ENCODE data around the gene ALDH8A1.
"Not testable (repeated sequence)": the region's sequence is repeated elsewhere in the genome, so short reads cannot be mapped to it uniquely, and the experiment has no call there.

The ALDH8A1 gene

GRCh38 chr6:134909701-134910592 lies 40.0 kb downstream of the ALDH8A1 start:
- DNase-seq, result no peak

DNA sequence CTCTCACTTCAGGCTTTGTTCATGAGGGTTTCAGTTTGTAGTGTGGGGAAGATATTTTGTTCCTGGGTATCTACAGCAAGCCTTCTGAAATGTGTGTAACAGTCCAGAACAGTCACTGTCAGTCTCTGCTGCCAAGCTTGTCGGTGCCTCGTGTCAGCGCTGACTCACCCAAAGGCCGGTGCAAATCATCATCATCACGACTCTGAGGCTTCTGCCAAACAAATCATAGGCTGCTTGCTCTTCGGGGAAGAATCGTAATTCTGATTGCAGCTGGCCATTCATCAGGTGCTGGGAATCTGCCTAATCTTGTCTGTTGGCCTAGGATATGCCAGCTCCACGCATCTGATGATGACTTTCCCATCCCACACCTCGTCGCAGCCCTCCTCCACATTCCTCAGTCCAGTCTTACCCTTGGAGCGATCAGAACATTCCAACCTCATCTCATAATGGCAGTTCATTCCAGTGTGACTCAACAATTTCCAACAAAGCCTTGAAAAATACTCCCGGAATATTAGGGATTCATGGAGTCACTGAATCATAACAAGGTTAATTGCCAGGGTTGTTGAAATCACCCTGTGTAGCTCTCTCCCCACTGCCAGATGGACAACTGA lies 40.9 kb downstream of the ALDH8A1 start:
- DNase-seq, result no peak

GRCh38 chr6:134904731-134905130 lies 45.2 kb downstream of the ALDH8A1 start:
- DNase-seq, result not testable (repeated sequence)

DNA sequence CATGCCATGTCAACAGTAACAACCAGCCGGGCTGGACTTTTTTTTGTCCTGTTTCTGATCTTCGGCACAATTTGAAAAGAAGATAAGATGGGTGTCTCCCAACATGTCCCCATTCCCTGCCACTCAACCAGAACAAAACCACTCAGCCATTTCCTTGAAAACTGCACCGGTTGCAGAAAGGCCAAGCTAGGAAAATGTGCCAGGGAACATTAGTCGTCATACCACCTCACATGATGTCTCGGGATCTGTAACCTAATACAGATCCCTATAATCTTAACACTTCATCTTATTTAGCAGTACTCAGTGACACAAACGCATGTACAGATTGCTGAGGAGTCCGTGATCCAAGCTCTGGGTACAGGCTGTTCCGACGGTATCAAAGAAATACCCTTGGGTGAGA lies 46.5 kb downstream of the ALDH8A1 start:
- DNase-seq, result no peak

GRCh38 chr6:134902936-134903335 lies 47.0 kb downstream of the ALDH8A1 start:
- DNase-seq, result no peak

- no peak for DNase-seq
Observed at GRCh38 chr6:134902074-134902861, 47.6 kb downstream of the ALDH8A1 start.

DNA sequence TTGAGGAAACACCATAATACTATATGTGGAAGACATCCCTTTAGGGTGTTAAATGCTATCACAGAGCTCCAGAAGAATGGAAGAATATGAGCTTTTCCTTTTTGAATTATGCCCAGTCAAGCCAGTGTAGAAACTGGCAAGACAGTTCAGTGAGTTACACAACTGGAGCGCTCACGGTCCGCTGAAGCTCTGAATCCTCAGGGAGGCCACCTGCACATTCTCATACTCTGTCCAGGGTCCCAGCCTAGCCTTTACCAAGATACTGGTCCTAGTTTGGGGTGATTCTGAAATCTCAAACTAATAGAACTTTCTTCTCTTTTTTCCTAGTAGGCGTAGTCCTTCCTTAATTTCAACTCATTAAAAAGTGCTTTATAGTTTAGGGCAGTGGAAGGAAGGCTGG lies 51.3 kb downstream of the ALDH8A1 start:
- DNase-seq, result no peak

DNA sequence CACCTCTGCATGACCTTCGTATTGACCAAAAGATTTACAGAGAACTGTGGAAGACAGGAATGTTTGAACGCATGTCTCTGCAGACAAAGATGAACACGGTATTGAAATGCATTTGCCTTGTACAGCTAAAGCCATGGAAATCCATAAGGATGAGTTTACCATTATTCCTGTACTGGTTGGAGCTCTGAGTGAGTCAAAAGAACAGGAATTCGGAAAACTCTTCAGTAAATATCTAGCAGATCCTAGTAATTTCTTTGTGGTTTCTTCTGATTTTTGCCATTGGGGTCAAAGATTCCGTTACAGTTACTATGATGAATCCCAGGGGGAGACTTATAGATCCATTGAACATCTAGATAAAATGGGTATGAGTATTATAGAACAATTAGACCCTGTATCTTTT lies 51.7 kb downstream of the ALDH8A1 start:
- not testable (repeated sequence) for DNase-seq

DNA sequence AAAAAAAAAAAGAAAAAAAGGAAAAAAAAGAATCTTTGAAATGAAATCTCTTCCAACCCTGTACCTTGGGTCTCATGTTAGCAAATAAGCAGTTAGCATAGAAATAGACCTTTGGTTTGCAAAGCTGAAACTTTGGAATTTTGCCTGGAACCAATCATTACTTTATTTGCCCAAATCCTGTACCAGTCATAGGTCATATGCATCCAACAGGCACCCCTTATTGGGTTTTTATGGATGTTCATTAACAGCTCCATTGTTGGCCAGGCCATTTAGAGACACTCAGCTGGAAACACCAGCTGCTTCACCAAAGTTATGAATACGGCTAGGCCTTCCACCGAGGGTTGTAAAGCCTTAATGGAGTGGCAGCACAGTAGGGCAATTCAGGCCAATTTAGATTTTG lies 53.0 kb downstream of the ALDH8A1 start:
- DNase-seq, result no peak

- no peak for DNase-seq
Observed at GRCh38 chr6:134894800-134895199, 55.1 kb downstream of the ALDH8A1 start.

GRCh38 chr6:134892362-134892761 lies 57.5 kb downstream of the ALDH8A1 start:
- no peak for DNase-seq

DNA sequence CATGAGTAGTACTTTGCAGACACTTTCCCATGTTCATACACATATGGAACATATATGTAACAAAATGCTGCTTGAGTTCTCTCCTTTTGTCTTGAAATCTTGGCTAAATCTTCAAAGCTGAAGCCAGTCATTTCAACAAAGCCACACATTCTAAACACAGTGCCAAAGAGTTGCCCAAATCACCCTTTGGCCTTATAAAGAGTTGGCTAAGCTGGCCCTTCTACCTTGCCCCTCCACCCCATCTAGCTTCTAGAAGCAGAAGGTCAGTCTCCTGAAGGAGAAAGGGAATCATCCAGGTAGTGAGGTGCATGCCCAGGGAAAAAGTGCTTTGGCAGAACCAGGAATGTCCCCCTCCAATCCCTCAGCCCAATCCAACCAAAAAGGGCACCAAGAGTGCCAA lies 58.3 kb downstream of the ALDH8A1 start:
- DNase-seq, result no peak

DNA sequence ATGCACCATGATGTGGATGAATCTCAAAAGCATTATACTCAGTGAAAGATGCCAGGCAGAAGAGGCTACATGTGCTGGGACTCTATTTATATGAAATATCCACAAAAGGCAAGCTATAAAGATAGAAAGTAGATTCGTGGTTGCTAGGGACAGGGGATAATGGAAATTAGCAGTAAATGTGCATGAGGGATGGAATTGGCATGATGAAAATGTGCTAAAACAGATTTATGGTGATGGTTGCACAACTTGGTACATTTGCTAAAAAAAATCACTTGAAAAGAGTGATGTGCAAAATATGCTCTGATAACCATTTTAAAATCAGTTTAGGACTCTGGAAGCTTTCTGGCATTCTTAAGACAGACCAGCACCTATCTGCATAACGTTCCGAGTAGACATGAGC lies 61.6 kb downstream of the ALDH8A1 start:
- no peak for DNase-seq

- DNase-seq, result no peak
Observed at GRCh38 chr6:134884752-134885151, 65.1 kb downstream of the ALDH8A1 start.

DNA sequence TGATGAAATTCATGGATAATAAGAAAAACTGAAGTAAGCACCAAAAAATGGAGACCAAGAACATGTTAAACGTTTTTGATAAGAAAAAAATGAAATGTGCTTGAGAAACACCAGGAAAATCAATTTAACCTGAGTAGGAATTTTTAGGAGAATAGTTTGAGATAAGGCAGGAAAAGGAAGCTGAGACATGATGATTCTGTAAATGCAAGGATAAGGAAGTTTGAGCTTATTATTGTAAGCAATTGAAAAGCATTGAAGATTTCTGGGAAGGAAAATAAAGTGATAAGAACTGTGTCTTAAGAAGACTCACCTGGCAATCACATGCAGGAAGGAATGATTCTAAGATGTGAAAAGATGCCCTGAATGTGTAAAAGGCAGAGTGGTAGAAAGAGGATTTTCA lies 66.6 kb downstream of the ALDH8A1 start:
- no peak for DNase-seq

GRCh38 chr6:134882426-134883038 lies 67.4 kb downstream of the ALDH8A1 start:
- no peak for DNase-seq

GRCh38 chr6:134880487-134881190 lies 69.3 kb downstream of the ALDH8A1 start:
- no peak for DNase-seq

DNA sequence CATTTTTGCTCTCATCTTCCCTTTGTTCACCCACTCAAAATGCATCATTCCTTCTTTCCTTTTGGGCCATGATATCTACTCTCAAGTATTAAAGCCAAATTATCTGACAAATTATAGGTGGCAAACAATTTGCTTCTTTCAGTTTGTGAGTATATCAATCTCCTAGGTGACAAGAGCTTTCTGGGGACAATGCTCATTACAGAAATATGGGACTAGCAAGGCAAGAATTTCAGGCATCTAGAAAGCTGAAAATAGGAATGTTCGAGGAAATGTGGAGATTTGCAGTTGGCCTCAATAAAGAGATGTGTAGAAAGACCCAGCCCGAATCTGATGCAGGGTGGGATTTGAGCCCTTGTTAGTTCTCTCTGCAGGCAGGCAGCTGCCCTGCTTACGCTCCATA lies 71.8 kb downstream of the ALDH8A1 start:
- DNase-seq, result no peak

GRCh38 chr6:134875367-134875766 lies 74.5 kb downstream of the ALDH8A1 start:
- DNase-seq, result no peak

GRCh38 chr6:134873500-134874388 lies 76.2 kb downstream of the ALDH8A1 start:
- no peak for DNase-seq

All from cortex of kidney (tissue), 1 donor.